NCI-H226 (cell line): ENCODE results near the gene NDUFS6.

ENCODE experiments used
- DNase-seq: peaks from one replicate; pipeline ENCODE4 v3.0.0-alpha.2; 2015

The NDUFS6 gene

GRCh38 chr5:1801222-1801966, at the start of gene NDUFS6:
NDUFS6 (plus strand) TSS chr5:1801407; CDS start chr5:1801418, 11 bp downstream.
- DNase-seq = peak; percentile 57

- no peak for DNase-seq
Observed at GRCh38 chr5:1751864-1752822, 49.1 kb upstream of the NDUFS6 start.

GRCh38 chr5:1752881-1753280, 48.3 kb upstream of the NDUFS6 start:
- DNase-seq = no peak

- no peak for DNase-seq
Observed at GRCh38 chr5:1753490-1753889, 47.7 kb upstream of the NDUFS6 start.

GRCh38 chr5:1754531-1755220, 46.5 kb upstream of the NDUFS6 start:
- no peak for DNase-seq

GRCh38 chr5:1755321-1755949, 45.8 kb upstream of the NDUFS6 start:
- DNase-seq = no peak

- DNase-seq = no peak
Observed at GRCh38 chr5:1756481-1756880, 44.7 kb upstream of the NDUFS6 start.

GRCh38 chr5:1757511-1757910, 43.7 kb upstream of the NDUFS6 start:
- no peak for DNase-seq

GRCh38 chr5:1758574-1758973, 42.6 kb upstream of the NDUFS6 start:
- no peak for DNase-seq

- DNase-seq = no peak
Observed at GRCh38 chr5:1759378-1759970, 41.7 kb upstream of the NDUFS6 start.

- no peak for DNase-seq
Observed at GRCh38 chr5:1760231-1760630, 41.0 kb upstream of the NDUFS6 start.

GRCh38 chr5:1760656-1761452, 40.4 kb upstream of the NDUFS6 start:
- DNase-seq = no peak

GRCh38 chr5:1761453-1761755, 39.8 kb upstream of the NDUFS6 start:
- no peak for DNase-seq

- DNase-seq = no peak
Observed at GRCh38 chr5:1762121-1762882, 38.9 kb upstream of the NDUFS6 start.

GRCh38 chr5:1762883-1763547, 38.2 kb upstream of the NDUFS6 start:
- no peak for DNase-seq

GRCh38 chr5:1763548-1763911, 37.7 kb upstream of the NDUFS6 start:
- DNase-seq = peak; percentile 8

- no peak for DNase-seq
Observed at GRCh38 chr5:1763960-1764605, 37.1 kb upstream of the NDUFS6 start.

- no peak for DNase-seq
Observed at GRCh38 chr5:1764606-1764960, 36.6 kb upstream of the NDUFS6 start.

GRCh38 chr5:1765141-1765879, 35.9 kb upstream of the NDUFS6 start:
- no peak for DNase-seq
